ENCODE measurements around the gene TBC1D2B.

The TBC1D2B gene

DNA sequence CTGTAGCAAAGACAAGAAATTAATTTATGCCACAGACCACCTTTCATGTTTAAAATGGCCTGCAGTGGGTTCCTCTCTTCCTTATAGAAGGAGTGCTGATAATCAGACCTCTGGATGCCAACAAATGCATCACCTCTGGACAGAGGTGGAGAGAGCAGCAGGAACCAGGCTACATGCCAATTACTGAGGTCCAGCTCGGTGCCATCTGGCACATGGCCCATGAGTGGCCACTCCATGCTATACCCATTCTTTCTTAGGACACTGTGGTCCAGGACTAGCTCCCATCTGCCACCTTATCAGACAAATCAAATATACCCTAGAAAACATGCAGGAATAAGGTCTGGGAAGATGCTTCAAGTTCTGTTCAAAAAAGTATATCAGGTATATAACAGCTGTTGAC is 60.7 kb downstream of the TBC1D2B start:
- H3K27ac ChIP-seq (ENCODE audit: low read length) = no peak overlapping the region
- peaks cover 3% of the 10 kb centered on the region; the same call in 1 of the 2 replicates for H3K36me3 ChIP-seq (ENCODE audit: control insufficient read depth, insufficient read depth, low read length)
- no peaks in the 10 kb centered on the region for H3K9me3 ChIP-seq (ENCODE audit: control insufficient read depth, insufficient read depth, low read length)
- no peak for DNase-seq (ENCODE audit: low read depth, low spot score)
- no peak overlapping the region for H3K4me3 ChIP-seq (ENCODE audit: low read length)
- no peaks in the 10 kb centered on the region for H3K27me3 ChIP-seq (ENCODE audit: control insufficient read depth, insufficient read depth, low read length)
- H3K4me1 ChIP-seq (ENCODE audit: control insufficient read depth, insufficient read depth, low read length) = no peaks in the 10 kb centered on the region
- WGBS (ENCODE audit: insufficient coverage, insufficient read length) = no CpG with 5 or more reads among the region's 1 CpG

DNA sequence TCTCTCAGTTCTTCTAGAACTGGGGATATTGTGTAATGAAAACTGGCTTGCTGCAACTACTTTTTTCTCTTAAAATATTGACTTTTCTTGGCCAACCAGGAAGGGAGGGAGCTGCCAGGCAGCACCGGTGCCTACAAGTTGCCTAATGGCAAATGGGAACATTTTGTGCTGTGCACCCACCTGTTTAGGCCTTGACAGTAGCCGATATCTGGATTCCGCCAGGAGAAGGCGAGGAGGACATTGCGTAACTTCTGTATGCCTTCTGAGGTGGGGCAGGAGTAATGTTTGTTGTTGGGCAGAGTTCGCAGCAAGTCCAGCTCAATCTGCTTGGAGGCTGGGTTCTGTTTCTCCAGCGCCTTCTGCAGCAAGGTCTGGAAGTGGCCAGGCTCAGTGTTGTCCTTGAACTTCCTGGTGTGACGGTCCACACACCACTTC is 64.9 kb downstream of the TBC1D2B start:
- H3K36me3 ChIP-seq (ENCODE audit: control insufficient read depth, insufficient read depth, low read length) = peaks cover 3% of the 10 kb centered on the region; the same call in 1 of the 2 replicates
- WGBS (ENCODE audit: insufficient coverage, insufficient read length) = no CpG with 5 or more reads among the region's 8 CpGs
- DNase-seq (ENCODE audit: low read depth, low spot score) = no peak
- H3K4me3 ChIP-seq (ENCODE audit: low read length) = no peak overlapping the region
- no peaks in the 10 kb centered on the region for H3K27me3 ChIP-seq (ENCODE audit: control insufficient read depth, insufficient read depth, low read length)
- H3K9me3 ChIP-seq (ENCODE audit: control insufficient read depth, insufficient read depth, low read length) = no peaks in the 10 kb centered on the region
- no peak overlapping the region for H3K27ac ChIP-seq (ENCODE audit: low read length)
- H3K4me1 ChIP-seq (ENCODE audit: control insufficient read depth, insufficient read depth, low read length) = no peaks in the 10 kb centered on the region

DNA sequence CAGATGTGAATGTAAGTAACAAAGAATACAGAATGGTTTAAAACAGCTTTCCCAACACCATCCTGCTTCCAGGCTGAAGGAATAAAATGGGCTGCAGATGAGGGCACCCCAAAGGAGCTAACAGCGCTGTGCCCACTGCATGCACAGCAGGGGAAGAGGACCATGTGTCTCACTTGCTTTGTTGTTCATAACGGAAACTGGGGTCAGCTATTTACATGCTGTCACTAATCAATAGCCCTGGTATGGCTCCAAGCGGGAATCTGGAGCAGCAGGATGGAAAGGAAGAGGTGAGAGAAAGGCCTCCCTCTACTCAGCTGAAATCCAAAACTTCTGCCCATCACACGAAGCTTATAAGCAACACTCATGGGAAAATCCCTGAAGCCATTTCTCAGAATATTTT is 67.4 kb downstream of the TBC1D2B start:
- no peaks in the 10 kb centered on the region for H3K4me1 ChIP-seq (ENCODE audit: control insufficient read depth, insufficient read depth, low read length)
- H3K9me3 ChIP-seq (ENCODE audit: control insufficient read depth, insufficient read depth, low read length) = no peaks in the 10 kb centered on the region
- DNase-seq (ENCODE audit: low read depth, low spot score) = no peak
- WGBS (ENCODE audit: insufficient coverage, insufficient read length) = no CpG with 5 or more reads among the region's 4 CpGs
- H3K36me3 ChIP-seq (ENCODE audit: control insufficient read depth, insufficient read depth, low read length) = peaks cover 3% of the 10 kb centered on the region; the same call in 1 of the 2 replicates
- no peak overlapping the region for H3K27ac ChIP-seq (ENCODE audit: low read length)
- no peak overlapping the region for H3K4me3 ChIP-seq (ENCODE audit: low read length)
- no peaks in the 10 kb centered on the region for H3K27me3 ChIP-seq (ENCODE audit: control insufficient read depth, insufficient read depth, low read length)

DNA sequence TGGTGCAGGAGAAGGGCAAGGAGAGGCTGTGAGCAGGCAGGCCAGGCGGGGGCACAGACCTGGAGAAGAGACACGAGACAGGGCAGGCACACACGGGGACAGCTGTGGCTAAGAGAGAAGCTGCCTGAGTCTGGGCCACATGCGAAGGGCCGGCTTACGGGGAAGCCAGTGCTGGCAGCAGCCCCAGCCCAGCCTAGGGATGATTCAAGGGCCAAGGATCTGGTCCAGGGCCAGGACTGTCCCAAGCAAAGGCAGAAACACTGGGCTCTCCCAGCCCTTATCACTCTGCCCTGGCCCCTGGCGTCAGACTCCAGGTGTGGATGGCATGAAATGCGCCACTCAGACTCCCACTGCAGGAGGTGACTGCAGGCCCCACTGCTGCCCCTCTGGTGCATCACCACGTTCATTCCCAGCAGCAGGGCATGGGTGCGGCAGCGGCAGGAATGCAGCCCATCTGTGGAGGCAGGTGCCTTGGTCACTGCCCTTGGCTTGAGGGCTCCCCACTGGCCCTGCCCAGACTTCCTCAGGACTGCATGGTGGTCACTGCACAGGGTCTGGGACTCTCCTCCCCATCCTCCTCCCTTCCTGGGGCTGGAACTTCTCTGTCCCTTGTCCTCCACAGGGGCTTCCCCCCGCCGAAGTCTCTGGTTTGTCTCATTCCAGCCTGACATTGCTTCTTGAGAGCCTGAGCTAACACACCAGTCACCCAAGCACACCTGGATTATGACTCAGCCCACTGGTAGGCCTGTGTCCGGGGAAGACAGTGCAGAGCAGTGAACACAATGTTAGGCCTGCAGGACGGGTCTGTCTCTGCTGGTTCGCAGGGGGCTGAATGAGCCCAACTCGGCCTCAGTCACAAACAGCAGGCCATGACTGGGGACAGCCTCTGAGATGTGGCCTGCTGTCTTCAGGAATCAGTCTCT is 69.3 kb downstream of the TBC1D2B start:
- DNase-seq (ENCODE audit: low read depth, low spot score) = no peak
- Histone ChIP-seq H3K4me3 (ENCODE audit: low read length) (no peak overlapping the region), H3K4me1 (ENCODE audit: control insufficient read depth, insufficient read depth, low read length) (no peaks in the 10 kb centered on the region; the same call in 1 of the 2 replicates), H3K27me3 (ENCODE audit: control insufficient read depth, insufficient read depth, low read length) (no peaks in the 10 kb centered on the region), H3K36me3 (ENCODE audit: control insufficient read depth, insufficient read depth, low read length) (peaks cover 3% of the 10 kb centered on the region; the same call in 1 of the 2 replicates), H3K9me3 (ENCODE audit: control insufficient read depth, insufficient read depth, low read length) (no peaks in the 10 kb centered on the region), H3K27ac (ENCODE audit: low read length) (no peak overlapping the region)
- WGBS (ENCODE audit: insufficient coverage, insufficient read length) = no CpG with 5 or more reads among the region's 17 CpGs

DNA sequence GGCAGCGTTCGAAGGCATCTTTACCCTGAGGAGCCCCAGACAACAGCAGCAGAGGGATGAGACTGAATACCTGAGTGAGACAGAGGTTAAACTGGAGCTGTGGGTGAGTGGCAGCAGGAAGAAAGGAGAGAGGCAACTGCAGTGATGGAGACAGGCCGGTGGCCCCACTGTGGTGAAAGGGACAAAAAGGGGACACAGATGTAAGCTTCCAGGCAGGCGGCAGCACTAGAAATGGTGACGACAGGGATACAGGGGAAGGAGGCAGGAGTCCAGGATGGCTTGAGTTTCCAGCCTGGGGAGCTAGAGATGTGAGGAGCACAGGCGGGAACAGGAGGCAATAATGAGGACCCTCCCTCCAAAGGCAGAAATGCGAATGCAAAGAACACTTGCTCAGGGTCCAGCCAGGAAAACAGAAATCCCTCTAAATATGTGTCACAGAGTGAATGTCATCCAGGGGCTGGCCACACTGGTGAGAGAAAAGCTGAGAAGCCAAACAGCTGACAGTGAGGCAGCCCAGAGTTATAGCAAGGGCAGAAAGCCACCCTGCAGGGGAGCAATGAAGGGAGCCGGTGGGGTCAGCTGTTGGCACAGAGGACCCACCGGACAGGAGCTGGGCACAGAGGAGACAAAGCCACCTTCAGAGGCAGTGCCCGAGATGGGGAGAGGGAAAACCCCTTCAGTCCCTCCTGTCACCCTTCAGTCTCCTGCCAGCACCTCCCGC is 70.1 kb downstream of the TBC1D2B start:
- no peak for DNase-seq (ENCODE audit: low read depth, low spot score)
- no peaks in the 10 kb centered on the region for H3K36me3 ChIP-seq (ENCODE audit: control insufficient read depth, insufficient read depth, low read length)
- no CpG with 5 or more reads among the region's 11 CpGs for WGBS (ENCODE audit: insufficient coverage, insufficient read length)
- H3K4me3 ChIP-seq (ENCODE audit: low read length) = no peak overlapping the region
- H3K4me1 ChIP-seq (ENCODE audit: control insufficient read depth, insufficient read depth, low read length) = no peaks in the 10 kb centered on the region; the same call in 1 of the 2 replicates
- H3K27ac ChIP-seq (ENCODE audit: low read length) = no peak overlapping the region
- H3K9me3 ChIP-seq (ENCODE audit: control insufficient read depth, insufficient read depth, low read length) = no peaks in the 10 kb centered on the region
- H3K27me3 ChIP-seq (ENCODE audit: control insufficient read depth, insufficient read depth, low read length) = no peaks in the 10 kb centered on the region

DNA sequence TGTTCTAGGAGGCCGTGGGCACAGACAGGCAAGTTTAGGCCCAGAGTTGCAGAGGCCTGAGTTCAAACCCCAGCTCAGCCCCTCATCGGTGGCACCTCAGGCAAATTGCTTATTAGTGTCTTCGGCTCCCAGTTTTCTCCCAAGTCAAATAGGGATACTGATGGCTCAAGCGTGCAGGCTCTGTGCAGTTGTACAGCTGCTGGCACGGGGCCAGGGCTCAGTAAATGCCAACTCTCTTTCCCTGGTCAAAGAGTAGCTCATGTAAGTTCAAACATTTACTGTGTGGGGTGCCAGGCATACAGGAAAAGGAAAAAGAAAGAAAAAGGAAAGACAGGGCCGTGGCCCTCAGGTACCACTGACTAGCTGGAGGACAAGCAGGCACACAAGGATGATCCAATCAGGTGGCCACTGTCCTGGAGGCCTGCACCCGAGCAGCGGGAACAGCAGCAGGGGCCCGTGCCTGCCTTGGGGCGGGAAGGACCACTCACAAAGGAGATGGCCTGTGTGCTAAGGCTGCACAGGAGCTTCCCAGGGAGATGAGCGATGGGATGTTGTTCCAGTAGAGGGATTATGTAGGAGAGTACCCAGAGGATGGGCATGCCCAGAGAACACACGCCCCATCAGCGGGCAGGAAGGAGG is 70.8 kb downstream of the TBC1D2B start:
- no peak for DNase-seq (ENCODE audit: low read depth, low spot score)
- Histone ChIP-seq H3K36me3 (ENCODE audit: control insufficient read depth, insufficient read depth, low read length) (no peaks in the 10 kb centered on the region), H3K4me1 (ENCODE audit: control insufficient read depth, insufficient read depth, low read length) (no peaks in the 10 kb centered on the region; the same call in 1 of the 2 replicates), H3K9me3 (ENCODE audit: control insufficient read depth, insufficient read depth, low read length) (no peaks in the 10 kb centered on the region), H3K27ac (ENCODE audit: low read length) (no peak overlapping the region), H3K4me3 (ENCODE audit: low read length) (no peak overlapping the region), H3K27me3 (ENCODE audit: control insufficient read depth, insufficient read depth, low read length) (no peaks in the 10 kb centered on the region)
- WGBS (ENCODE audit: insufficient coverage, insufficient read length) = no CpG with 5 or more reads among the region's 13 CpGs

DNA sequence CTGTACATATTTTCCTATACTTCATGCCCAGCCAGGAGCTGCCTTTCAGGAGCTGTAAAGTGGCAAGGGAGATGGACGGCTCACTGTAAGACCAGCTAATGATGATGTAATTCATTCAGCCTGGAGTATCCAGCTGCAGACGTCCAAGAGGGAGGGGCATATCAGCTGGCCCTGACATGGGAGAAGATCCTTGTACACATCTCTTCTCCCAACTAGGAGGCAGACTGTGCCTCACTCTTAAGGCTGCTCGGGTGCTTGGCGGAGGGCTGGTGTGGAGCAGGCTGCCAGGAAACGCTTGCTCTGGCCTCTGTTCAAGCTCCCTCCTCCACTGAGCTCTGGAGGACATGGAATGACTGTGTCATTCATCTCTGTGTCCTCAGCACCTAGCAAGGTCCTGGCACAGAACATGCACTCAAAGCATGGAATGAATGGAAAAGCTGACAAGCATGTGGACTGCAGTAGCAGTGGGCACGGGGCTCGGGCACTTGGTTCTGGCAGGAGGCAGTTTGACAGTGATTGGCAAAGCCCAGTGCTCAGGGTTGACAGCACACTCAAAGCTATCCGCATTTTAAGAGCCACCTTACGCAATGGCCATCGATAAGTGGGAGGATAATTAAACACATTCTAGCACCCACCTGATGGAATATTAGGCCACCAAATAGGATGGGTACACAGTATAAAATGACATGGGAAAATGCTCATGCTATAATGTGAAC is 72.4 kb downstream of the TBC1D2B start:
- DNase-seq (ENCODE audit: low read depth, low spot score) = no peak
- no peak overlapping the region for H3K4me3 ChIP-seq (ENCODE audit: low read length)
- WGBS (ENCODE audit: insufficient coverage, insufficient read length) = no CpG with 5 or more reads among the region's 10 CpGs
- H3K27me3 ChIP-seq (ENCODE audit: control insufficient read depth, insufficient read depth, low read length) = no peaks in the 10 kb centered on the region
- no peaks in the 10 kb centered on the region; the same call in 1 of the 2 replicates for H3K4me1 ChIP-seq (ENCODE audit: control insufficient read depth, insufficient read depth, low read length)
- no peaks in the 10 kb centered on the region for H3K36me3 ChIP-seq (ENCODE audit: control insufficient read depth, insufficient read depth, low read length)
- H3K27ac ChIP-seq (ENCODE audit: low read length) = no peak overlapping the region
- H3K9me3 ChIP-seq (ENCODE audit: control insufficient read depth, insufficient read depth, low read length) = no peaks in the 10 kb centered on the region

DNA sequence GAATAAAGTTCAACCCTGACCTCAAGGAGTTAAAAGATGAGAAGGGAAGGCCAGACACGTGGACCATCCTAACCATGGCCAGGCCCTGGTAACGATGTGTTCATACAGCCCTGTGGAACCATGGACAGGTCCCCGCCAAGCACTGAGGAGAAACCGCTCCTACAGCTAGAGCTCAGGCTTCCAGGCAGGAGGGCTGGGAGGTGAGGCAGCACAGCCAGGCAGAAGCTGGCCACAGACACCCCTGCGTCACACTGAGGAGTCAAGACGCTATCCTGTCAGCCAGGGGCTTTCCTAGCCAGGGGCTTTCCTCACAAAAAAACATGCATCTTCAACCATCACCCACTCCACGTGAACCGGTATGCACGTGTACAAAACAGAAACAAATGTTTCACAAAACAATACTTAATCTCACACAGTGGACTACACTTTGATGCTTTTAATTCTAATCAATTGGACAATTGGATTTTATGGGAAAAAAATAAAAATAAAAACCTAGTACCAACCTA is 73.2 kb downstream of the TBC1D2B start:
- H3K9me3 ChIP-seq (ENCODE audit: control insufficient read depth, insufficient read depth, low read length) = no peaks in the 10 kb centered on the region
- no peaks in the 10 kb centered on the region; the same call in 1 of the 2 replicates for H3K4me1 ChIP-seq (ENCODE audit: control insufficient read depth, insufficient read depth, low read length)
- WGBS (ENCODE audit: insufficient coverage, insufficient read length) = no CpG with 5 or more reads among the region's 9 CpGs
- H3K27ac ChIP-seq (ENCODE audit: low read length) = no peak overlapping the region
- no peaks in the 10 kb centered on the region for H3K27me3 ChIP-seq (ENCODE audit: control insufficient read depth, insufficient read depth, low read length)
- no peak for DNase-seq (ENCODE audit: low read depth, low spot score)
- H3K36me3 ChIP-seq (ENCODE audit: control insufficient read depth, insufficient read depth, low read length) = no peaks in the 10 kb centered on the region
- H3K4me3 ChIP-seq (ENCODE audit: low read length) = no peak overlapping the region

DNA sequence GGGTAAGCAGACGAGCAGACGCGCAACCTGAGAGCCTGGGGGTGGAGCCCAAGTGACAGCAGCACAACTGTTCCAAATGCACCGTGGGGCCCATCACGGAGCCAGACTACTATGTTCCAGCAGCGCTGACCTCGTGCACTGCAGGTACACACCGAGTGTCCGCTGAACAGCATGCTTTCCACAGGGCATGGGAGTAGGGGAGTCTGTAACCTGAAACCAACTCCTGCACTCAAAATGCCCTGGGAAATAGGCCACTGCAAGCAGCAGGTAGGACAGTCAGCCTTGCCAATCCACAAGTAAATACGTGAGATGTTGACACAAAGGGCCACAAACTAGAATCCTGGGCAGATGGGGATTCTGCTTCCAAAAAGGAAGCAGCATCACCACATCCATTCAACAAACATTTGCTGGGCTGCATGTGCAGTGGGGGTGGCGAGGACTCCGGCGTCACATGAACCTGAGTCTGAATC is 73.9 kb downstream of the TBC1D2B start:
- no peak overlapping the region for H3K4me3 ChIP-seq (ENCODE audit: low read length)
- H3K27me3 ChIP-seq (ENCODE audit: control insufficient read depth, insufficient read depth, low read length) = no peaks in the 10 kb centered on the region
- H3K9me3 ChIP-seq (ENCODE audit: control insufficient read depth, insufficient read depth, low read length) = no peaks in the 10 kb centered on the region
- H3K27ac ChIP-seq (ENCODE audit: low read length) = no peak overlapping the region
- no peaks in the 10 kb centered on the region; the same call in 1 of the 2 replicates for H3K4me1 ChIP-seq (ENCODE audit: control insufficient read depth, insufficient read depth, low read length)
- WGBS (ENCODE audit: insufficient coverage, insufficient read length) = no CpG with 5 or more reads among the region's 13 CpGs
- no peaks in the 10 kb centered on the region for H3K36me3 ChIP-seq (ENCODE audit: control insufficient read depth, insufficient read depth, low read length)
- DNase-seq (ENCODE audit: low read depth, low spot score) = no peak

Measured in iPS DF 6.9 (cell line).